ENCODE results near the gene AMIGO3.
A peak's percentile ranks its signal among the peaks of the same experiment; 100 is the strongest.
"Not testable (repeated sequence)": the region's sequence is repeated elsewhere in the genome, so short reads cannot be mapped to it uniquely, and the experiment has no call there.

The AMIGO3 gene

GRCh38 chr3:49754536-49754935 lies 35.1 kb upstream of the AMIGO3 start:
- no peak for TF ChIP-seq CTCF (conservative IDR thresholded peaks at IDR 0.05; ENCODE audit: low read depth, low read length)
- no peak overlapping the region for H3K4me3 ChIP-seq (ENCODE audit: low read depth, low read length)
- DNase-seq (ENCODE audit: low read depth) = no peak

GRCh38 chr3:49751501-49751900 lies 32.0 kb upstream of the AMIGO3 start:
- DNase-seq (ENCODE audit: low read depth) = no peak
- H3K4me3 ChIP-seq (ENCODE audit: low read depth, low read length) = no peak overlapping the region
- no peak for TF ChIP-seq CTCF (conservative IDR thresholded peaks at IDR 0.05; ENCODE audit: low read depth, low read length)

GRCh38 chr3:49750056-49750455 lies 30.6 kb upstream of the AMIGO3 start:
- TF ChIP-seq CTCF (conservative IDR thresholded peaks at IDR 0.05; ENCODE audit: low read depth, low read length) = no peak
- H3K4me3 ChIP-seq (ENCODE audit: low read depth, low read length) = no peak overlapping the region
- DNase-seq (ENCODE audit: low read depth) = no peak

- not testable (repeated sequence) for DNase-seq (ENCODE audit: low read depth); H3K4me3 ChIP-seq (ENCODE audit: low read depth, low read length)
These were observed 29.4 kb upstream of the AMIGO3 start for GRCh38 chr3:49748874-49749273.

- DNase-seq (ENCODE audit: low read depth) = peak; percentile 82
These were observed 28.5 kb upstream of the AMIGO3 start for GRCh38 chr3:49747792-49748480.

GRCh38 chr3:49745986-49746385 lies 26.5 kb upstream of the AMIGO3 start:
- no peak for TF ChIP-seq CTCF (conservative IDR thresholded peaks at IDR 0.05; ENCODE audit: low read depth, low read length)
- H3K4me3 ChIP-seq (ENCODE audit: low read depth, low read length) = no peak overlapping the region
- peak; percentile 52 for DNase-seq (ENCODE audit: low read depth)

More at GRCh38 chr3:49747792-49748480, 28.5 kb upstream of the AMIGO3 start:
- TF ChIP-seq CTCF (conservative IDR thresholded peaks at IDR 0.05; ENCODE audit: low read depth, low read length) = no peak
- H3K4me3 ChIP-seq (ENCODE audit: low read depth, low read length) = no peak overlapping the region

GRCh38 chr3:49740427-49740826 lies 20.9 kb upstream of the AMIGO3 start:
- no peak for DNase-seq (ENCODE audit: low read depth)
- no peak for TF ChIP-seq CTCF (conservative IDR thresholded peaks at IDR 0.05; ENCODE audit: low read depth, low read length)
- no peak overlapping the region for H3K4me3 ChIP-seq (ENCODE audit: low read depth, low read length)

All from choroid plexus epithelial cell (primary cell).